Measurements from ENCODE around the gene PSMC6.

The PSMC6 gene

DNA sequence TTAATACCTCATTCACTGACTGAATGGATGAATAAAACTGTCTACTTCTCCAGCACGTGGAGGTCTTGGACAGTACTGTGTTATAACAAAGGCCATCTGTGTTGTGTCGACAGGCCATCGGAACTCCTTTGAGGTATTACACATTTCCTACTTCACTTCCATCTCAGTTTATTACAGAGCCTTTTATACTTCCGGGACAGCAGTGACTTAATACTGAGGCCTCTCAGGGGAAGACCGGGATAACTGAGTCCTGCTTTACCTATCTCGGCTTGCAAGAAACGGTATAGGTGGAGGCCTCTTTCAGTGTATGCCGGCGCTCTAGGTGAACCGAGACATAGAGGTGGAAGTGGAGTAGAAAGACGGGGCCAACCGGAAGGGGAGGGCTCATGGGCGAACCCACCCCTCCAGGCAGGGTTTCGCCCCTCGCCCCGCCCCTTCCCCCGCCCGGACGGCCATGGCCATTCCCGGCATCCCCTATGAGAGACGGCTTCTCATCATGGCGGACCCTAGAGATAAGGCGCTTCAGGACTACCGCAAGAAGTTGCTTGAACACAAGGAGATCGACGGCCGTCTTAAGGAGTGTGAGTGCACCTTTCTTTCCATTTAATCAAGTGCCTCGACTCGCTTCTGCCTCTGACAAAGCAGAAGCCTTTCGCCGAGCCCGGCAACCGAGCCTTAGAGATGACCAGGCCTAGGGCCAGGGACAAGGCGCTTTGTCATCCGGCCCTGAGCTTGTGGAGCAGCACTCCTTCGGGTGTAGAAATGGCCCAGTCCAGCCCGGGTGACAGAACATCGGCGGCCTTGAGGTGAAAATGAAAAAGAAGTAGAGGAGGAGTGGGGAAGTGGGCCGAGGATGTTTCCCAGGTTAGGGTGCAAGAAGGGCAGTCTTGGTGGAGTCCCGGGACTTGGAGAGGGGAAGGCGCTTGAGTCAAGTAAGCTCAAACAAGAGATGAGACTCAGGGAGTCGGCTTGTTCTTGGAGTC lies at the start of gene PSMC6:
TSS of gene PSMC6 (plus strand) at position 477 of the 983 bp plus-strand sequence. CDS start at position 497, 20 bp downstream.
- in situ Hi-C loops (cut with MboI; ENCODE audit: low pct_unique_long_range_greater_than_20kb, low sequenced_read_pairs), result no loop called here
- DNase-seq, result peak; percentile 89

DNA sequence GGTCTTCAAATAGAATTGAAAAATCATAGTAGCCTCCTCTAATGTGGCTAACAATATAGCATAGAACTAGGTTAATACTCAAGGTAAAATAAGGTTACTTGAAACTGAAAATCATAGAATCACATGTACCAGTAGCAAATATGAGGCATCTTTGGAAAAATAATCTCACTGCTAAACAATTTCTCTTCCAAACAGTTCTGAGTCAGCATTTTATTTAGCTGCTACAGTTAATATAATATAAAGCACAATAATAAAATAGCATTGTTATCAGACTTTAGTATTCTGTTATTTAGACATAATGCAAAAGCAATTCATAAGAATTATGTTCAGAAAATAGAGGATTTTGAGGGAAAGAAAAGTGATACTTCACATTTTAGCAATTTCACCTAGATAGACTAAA lies 46.7 kb upstream of the PSMC6 start:
- no peak for DNase-seq
- in situ Hi-C loops (cut with MboI; ENCODE audit: low pct_unique_long_range_greater_than_20kb, low sequenced_read_pairs), result no loop called here

DNA sequence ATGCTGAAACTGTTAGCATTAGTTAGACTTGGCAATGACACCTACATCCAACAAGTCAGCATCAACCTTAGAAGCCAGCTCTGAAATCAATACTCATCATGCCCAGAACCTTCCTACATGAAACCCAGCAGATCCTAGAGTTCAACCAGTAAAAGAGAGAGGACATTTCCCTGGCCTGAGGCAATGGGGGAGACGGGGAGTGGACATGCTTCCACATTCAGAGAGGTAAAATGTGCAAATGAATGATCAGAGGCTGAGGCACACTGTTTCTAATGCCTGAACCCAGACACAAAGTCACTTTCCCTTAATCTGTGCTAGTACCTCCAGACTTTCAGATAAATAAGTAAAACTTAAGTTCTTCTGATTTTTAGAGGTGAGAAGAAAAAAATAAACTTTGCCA lies 46.2 kb upstream of the PSMC6 start:
- in situ Hi-C loops (cut with MboI; ENCODE audit: low pct_unique_long_range_greater_than_20kb, low sequenced_read_pairs), result no loop called here
- no peak for DNase-seq

DNA sequence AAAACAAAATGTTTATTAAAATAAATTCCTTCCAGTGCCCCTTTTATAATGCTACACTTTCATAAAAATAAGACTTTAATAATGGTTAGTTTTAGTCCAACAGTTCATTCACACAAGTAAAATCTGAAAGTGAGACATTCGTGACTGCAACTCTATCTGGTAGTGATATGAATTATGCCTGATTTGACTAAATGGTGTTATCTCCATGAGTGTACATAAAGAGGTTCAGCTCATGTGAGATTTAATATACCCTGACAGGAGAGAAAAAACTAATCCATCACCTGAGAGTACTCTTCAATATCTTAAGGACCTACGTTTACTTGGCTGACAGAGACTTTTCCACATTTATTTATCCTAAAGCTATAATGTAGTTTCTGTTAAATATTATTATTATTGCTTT lies 45.7 kb upstream of the PSMC6 start:
- no peak for DNase-seq
- in situ Hi-C loops (cut with MboI; ENCODE audit: low pct_unique_long_range_greater_than_20kb, low sequenced_read_pairs), result no loop called here

DNA sequence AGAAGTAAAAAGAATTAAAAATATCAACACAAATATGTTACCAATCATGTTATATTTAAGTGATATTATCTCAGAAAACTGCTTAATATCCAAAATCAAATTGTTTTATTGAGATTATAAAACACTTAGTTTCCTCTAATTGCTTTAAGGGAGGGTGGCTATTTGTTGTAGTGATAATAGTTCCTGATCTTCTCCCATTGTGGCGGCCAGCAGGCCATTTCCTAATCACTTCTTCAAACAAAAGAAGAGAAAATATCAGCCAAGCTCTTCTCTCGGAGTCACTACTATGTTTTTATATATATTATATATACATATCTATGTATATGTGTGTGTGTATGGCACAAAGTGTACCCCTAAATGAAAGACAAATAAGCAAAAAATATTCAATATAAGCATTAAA lies 43.1 kb upstream of the PSMC6 start:
- in situ Hi-C loops (cut with MboI; ENCODE audit: low pct_unique_long_range_greater_than_20kb, low sequenced_read_pairs), result no loop called here
- no peak for DNase-seq

DNA sequence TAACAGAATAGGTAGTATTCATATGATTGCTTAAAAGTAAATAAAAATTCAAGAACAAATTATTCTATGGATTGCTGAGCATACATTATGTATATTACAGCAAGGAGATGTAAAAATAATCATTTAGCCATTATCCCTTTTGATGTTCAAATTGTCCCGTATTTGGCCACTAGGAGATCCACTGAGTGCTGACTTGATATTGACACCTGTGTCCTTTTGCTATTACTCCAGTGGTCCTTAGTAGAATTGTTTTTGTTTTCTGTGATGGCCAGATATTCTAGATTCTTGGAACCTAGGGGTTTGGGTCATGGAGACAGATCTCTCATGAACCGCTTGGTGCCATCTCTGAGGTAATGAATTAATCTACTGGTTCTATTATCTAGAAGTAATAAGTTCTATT lies 28.4 kb upstream of the PSMC6 start:
- peak; percentile 24 for DNase-seq
- in situ Hi-C loops (cut with MboI; ENCODE audit: low pct_unique_long_range_greater_than_20kb, low sequenced_read_pairs), result no loop called here

DNA sequence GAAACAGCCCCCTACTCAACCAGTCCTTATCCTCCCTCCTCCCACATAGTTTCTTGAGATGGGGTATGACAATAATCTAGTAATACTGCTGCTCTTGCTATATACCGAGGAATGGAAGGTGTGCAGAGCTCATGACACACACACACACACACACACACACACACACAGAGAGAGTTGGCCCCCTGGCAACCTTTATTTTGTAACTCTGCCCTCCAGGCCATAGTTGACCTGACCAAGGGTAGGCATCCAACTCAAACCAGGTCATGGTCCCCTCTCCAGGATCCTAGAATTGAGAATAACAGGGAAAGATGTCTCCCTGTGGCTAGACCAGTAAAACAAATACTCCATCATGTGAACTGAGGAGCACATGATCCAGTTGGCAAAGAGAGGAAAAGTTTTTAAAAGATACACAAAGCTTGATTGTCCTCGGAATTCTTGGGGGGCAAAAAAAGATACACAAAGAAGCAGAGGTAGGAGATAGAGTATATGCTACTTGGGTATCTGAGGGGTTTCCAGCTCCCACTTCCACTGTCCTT lies 22.9 kb upstream of the PSMC6 start:
- DNase-seq, result no peak
- in situ Hi-C loops (cut with MboI; ENCODE audit: low pct_unique_long_range_greater_than_20kb, low sequenced_read_pairs), result no loop called here

DNA sequence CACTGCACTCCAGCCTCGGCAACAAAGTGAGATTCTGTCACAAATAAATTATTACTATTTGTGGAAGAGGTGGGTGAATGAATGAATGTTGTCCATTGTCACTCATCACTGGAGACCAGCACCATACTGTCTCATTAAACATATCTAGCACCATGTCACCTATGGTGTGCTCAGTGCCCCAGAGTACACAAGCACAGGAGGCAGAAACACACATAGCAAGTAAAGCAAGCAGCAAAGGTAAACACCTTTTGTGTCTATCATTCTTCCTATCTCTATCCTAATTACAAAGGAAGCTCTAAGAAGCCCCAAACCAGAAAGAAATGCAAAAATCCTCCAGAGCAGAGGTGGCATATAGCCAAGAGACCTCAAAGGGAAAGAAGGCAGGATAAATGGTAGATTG lies 20.8 kb upstream of the PSMC6 start:
- in situ Hi-C loops (cut with MboI; ENCODE audit: low pct_unique_long_range_greater_than_20kb, low sequenced_read_pairs), result no loop called here
- no peak for DNase-seq

DNA sequence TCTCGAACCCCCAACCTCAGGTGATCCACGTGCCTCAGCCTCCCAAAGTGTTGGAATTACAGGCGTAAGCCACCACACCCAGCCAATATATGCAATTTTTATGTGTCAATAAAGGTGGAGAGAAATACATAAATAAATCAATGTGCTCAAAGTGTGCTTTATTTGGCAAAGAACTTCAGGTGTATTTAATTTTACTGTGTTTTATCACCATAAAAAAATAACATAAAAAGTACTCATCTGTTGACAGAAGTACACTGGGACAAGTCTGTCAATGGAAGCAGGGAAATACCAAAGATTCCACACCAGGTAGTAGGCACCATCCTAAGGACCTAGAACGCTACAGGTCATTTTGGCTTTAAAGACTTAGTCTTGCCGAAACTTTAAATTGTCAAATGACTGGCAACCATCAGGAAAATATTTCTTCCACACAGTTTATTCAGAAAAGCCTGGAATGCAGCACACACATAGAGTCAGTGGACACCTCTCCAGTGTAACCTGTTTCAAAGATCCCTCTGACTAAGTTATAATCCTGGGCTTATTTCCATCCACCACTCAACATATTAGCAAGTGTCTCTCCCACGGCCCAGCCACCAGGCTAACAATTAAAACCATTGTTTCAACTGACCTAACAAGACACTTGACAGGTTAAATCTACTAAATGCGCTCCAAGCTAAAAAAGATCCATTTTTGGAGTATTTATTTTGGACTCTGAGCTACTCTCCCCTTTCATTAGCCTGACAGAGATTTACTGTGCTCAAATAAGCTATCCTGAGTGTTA lies 15.8 kb upstream of the PSMC6 start:
- in situ Hi-C loops (cut with MboI; ENCODE audit: low pct_unique_long_range_greater_than_20kb, low sequenced_read_pairs), result no loop called here
- no peak for DNase-seq

DNA sequence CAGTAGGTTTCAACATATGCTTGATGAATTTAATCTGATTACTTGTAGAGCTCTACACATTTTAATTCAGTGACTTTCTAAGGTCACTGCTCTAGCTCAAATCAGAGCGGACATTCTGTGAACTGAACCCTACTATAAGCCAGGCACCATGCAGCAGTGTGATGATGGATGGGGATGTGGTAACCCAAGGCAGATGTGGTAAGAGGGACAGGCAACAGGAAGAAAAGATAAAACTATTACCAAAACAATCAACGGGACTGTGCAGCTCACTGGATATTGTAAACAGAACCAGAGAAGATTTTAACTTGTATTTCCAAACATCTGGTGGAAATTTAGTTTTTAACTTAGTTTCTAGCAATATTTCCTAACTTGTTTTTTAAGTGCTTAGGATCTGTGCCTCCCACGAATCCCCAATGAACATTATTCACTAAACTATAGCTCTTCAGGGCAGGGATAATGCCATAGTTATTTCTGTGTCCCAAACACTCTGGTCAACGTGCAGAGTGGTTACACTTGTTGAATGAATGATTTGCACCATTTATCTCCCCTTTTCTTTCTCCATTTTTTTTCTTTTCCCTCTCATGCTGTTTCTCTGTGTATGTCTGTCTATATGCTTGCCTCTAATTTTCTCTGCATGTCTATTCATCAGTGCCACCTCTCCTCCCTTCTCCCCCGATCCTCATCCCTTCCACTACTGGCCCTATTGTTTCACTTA lies 14.6 kb upstream of the PSMC6 start:
- DNase-seq, result peak; percentile 67
- in situ Hi-C loops (cut with MboI; ENCODE audit: low pct_unique_long_range_greater_than_20kb, low sequenced_read_pairs), result no loop called here

DNA sequence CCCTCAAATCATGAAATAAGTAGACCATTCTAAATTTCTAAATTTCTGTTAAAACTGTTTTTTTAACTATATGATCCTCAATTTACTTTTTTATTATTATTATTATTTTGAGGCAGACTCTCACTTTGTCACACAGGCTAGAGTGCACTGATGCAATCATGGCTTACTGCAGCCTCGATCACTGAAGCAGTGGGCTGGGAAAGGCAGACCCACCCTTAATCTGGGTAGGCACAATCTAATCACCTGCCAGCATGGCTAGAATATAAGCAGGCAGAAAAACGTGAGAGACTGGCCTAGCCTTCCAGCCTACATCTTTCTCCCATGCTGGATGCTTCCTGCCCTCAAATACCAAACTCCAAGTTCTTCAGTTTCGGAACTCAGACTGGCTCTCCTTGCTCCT lies 14.0 kb upstream of the PSMC6 start:
- DNase-seq, result no peak
- in situ Hi-C loops (cut with MboI; ENCODE audit: low pct_unique_long_range_greater_than_20kb, low sequenced_read_pairs), result no loop called here

DNA sequence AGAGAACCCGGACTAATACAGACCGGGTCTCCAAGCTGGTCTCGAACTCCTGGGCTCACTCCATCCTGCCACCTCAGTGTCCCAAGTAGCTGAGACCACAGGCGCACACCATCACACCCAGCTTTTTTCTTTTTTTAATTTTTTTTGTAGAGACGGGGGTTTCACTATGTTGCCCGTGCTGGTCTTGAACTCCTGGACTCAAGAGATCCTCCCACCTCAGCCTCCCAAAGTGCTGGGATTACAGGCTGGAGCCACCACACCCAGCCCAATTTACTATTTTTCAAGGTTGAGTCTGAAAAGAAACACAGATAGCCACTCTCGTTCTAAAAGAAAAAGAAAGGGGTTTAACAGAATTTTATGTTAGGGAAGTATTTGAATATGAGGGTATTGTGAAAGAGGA lies 13.5 kb upstream of the PSMC6 start:
- no peak for DNase-seq
- in situ Hi-C loops (cut with MboI; ENCODE audit: low pct_unique_long_range_greater_than_20kb, low sequenced_read_pairs), result no loop called here

DNA sequence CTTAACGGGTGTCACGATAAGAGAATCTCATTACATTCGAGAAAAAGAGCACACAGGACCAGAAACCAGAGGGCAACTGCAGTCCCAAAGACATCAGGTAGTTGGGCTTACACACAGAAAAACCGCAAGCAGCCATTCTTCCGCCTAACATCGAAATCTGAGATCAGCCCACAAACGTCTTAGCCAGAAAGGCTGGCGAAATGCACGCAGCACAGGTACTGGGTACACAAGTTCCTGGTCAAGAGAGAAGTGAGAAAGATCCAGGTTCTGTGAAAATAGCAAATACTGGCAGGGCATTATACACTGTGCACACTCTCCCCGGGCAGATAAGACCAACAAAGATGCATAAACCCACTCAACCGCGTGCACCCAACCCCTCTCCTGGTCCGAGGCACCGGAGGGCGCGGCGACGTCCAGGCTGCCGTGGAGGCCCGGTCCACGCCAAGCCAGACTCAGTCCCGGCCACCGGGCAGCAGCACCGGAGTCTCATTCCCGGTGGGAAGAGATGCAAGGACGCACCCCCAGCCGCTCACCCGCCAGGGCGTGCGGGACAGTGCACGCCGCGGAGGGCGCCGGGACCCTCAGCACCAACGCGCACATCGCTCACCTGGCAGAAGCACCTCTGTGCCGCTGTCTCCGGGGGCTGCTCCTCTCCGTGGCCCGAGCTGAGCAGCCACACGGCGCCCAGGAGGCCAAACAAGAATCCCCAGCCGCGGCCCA lies 12.1 kb upstream of the PSMC6 start:
- in situ Hi-C loops (cut with MboI; ENCODE audit: low pct_unique_long_range_greater_than_20kb, low sequenced_read_pairs), result no loop called here
- DNase-seq, result peak; percentile 75

DNA sequence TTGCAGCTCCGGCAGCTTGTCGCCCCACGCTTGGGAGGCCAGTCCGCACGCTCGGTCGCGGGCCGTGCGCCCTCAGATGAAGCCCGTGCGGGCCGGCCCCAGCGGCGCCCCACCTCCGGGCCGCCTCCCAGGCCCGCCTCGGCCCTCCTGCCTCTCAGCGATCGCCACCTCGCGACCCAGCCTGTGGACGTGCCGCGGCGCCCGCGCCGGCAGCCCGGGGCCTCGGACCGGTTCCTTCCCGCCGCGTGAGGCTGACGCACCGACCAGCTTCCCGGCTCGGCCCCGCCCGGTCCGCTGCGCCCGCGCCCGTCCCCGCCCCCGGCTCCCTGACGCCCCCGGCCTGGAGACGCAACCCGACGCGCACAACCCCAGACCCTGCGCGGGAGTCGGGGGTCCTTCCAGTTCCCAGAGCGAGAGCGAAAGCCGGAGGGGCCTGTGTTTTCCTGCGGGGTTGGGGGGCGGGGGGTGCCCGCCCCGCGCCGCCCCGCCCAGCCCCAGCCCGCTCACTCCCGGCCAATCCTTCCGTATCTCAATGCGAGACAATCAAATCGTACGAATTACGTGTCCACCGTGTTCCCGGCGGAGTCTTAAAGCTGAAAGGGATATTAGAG lies 11.4 kb upstream of the PSMC6 start, which contains the start of gene ERO1A:
TSS of gene ERO1A (minus strand) at position 78 of the 611 bp plus-strand sequence. CDS start at position 1, 77 bp downstream.
- peak; percentile 49 for DNase-seq

DNA sequence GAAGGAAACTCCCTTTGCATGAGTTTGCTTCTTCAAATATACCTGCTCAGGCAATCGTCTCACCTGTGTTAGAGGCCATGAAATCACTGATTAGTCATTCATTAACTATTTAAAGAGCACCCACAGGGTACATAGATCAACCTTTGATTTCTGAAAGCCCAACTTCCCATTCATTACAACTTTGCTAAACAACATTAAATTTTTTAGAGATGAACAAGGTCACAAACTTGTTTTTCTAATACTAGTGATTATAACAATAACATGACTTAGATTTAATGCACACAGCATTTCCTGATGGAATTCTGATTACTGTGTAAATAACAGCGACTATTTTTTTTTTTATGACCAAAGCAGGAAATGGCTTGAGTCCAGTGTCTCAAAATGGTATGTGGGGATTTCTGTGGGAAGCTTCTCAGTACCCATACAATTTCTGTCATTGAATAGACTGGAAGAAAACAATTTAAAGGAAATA lies 6.3 kb upstream of the PSMC6 start:
- DNase-seq, result no peak
- in situ Hi-C loops (cut with MboI; ENCODE audit: low pct_unique_long_range_greater_than_20kb, low sequenced_read_pairs), result no loop called here

More for the DNA sequence above, 11.4 kb upstream of the PSMC6 start, which contains the start of gene ERO1A:
- in situ Hi-C loops (cut with MboI; ENCODE audit: low pct_unique_long_range_greater_than_20kb, low sequenced_read_pairs), result no loop called here

DNA sequence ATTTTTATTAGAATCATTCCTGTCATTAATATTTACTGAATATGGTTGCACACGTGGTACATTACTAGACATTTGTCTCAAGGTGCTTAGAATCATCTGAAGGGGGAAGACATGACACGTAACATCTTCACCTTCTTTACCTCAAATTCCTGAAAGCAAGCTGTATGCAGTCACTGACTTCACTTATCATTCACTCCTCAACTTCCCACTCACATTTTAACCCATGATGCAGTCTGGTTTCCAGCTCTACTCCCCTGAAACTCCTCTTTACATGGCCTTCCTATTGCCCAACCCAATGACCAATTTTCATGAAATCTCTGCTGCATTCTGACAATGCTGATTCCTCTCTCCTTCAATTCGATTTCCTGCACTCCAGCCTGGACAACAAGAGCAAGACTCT lies 5.8 kb upstream of the PSMC6 start:
- in situ Hi-C loops (cut with MboI; ENCODE audit: low pct_unique_long_range_greater_than_20kb, low sequenced_read_pairs), result no loop called here
- no peak for DNase-seq

DNA sequence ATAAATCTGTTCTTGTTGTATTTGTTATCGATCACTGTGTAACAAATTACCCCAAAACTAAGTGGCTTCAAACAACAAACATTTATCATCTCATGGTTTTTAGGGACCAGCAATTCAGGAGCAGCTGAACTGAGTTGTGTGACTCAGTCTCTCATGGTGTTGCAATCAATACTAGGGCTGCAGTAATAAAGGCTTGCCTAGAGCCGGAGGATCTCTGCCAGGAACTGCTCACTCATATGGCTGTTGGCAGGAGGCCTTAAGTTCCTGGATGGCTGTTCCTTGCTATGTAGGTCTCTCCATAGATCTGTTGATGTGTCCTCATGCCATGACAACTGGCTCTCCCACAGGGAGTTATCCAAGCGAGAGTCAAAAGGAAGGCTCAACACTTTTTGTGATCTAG lies 3.8 kb upstream of the PSMC6 start:
- no peak for DNase-seq
- in situ Hi-C loops (cut with MboI; ENCODE audit: low pct_unique_long_range_greater_than_20kb, low sequenced_read_pairs), result no loop called here

DNA sequence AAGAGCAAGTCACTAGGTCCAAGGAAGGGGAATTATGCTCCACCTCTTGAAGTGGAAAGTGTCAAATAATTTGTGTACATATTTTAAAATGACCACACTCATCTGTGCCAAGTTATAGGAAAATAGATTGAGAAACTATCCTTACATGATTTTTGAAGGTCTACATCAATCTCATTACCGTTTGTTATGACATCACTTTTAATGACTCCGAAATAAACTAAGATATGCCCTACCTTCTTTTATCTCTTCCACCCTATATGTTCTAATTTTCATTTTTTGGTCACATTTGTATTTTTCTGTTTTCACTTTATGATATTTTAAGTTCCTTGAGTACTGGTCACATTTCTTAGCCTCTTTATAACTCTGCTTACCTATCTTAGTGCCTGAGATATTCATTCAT lies 3.3 kb upstream of the PSMC6 start:
- in situ Hi-C loops (cut with MboI; ENCODE audit: low pct_unique_long_range_greater_than_20kb, low sequenced_read_pairs), result no loop called here
- DNase-seq, result no peak
